Measurements from ENCODE around the gene PRRT2.
"Not testable (repeated sequence)": the region's sequence is repeated elsewhere in the genome, so short reads cannot be mapped to it uniquely, and the experiment has no call there.

DNA sequence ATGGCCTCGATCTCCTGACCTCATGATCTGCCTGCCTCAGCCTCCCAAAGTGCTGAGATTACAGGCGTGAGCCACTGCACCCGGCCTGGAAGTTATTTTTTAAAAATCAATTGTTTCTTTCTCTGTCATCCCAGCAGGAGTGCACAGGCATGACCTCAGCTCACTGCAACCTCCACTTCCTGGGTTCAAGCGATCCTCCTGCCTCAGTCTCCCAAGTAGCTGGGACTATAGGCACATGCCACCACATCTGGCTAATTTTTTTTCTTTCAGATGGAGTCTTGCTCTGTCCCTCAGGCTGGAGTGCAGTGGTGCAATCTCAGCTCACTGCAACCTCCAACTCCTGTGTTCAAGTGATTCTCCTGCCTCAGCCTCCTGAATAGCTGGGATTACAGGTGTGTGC, 24.8 kb upstream of the PRRT2 start:
- TF ChIP-seq POLR2A (IDR thresholded peaks at IDR 0.05): not testable (repeated sequence)
- TF ChIP-seq, protein P1, sequence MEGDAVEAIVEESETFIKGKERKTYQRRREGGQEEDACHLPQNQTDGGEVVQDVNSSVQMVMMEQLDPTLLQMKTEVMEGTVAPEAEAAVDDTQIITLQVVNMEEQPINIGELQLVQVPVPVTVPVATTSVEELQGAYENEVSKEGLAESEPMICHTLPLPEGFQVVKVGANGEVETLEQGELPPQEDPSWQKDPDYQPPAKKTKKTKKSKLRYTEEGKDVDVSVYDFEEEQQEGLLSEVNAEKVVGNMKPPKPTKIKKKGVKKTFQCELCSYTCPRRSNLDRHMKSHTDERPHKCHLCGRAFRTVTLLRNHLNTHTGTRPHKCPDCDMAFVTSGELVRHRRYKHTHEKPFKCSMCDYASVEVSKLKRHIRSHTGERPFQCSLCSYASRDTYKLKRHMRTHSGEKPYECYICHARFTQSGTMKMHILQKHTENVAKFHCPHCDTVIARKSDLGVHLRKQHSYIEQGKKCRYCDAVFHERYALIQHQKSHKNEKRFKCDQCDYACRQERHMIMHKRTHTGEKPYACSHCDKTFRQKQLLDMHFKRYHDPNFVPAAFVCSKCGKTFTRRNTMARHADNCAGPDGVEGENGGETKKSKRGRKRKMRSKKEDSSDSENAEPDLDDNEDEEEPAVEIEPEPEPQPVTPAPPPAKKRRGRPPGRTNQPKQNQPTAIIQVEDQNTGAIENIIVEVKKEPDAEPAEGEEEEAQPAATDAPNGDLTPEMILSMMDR (IDR thresholded peaks at IDR 0.05): not testable (repeated sequence)
